ENCODE data around the gene SPX. TPM values are rescaled to one million over a fixed set of nuclear protein-coding genes. Genes with fewer than 3 reads are reported as not detected.

The SPX gene
- polyA plus RNA-seq, 1 of the 3 experiments (the other 2 are of a cell fraction) = not detected

Other genes starting within 250 kb of the SPX start
- under 0.01 TPM in 1 of 2 replicates, not detected in the other for gene SLCO1A2, start 191.4 kb upstream of the SPX start, polyA plus RNA-seq (2012; rRNA removed)
- 0.42 TPM in 1 of 2 replicates, not detected in the other for gene IAPP, start 153.4 kb upstream of the SPX start, polyA plus RNA-seq (2012; rRNA removed)
- gene PYROXD1, start 88.6 kb upstream of the SPX start, polyA plus RNA-seq (2012; rRNA removed) = 5.0 and 6.9 TPM in 2 replicates
- gene RECQL, start 24.7 kb upstream of the SPX start, polyA plus RNA-seq (2012; rRNA removed) = 14.6 and 17.0 TPM in 2 replicates
- 7.9 and 10.6 TPM in 2 replicates for gene GOLT1B, start 24.5 kb upstream of the SPX start, polyA plus RNA-seq (2012; rRNA removed)
- 0.02 TPM in 1 of 2 replicates, not detected in the other for gene GYS2, start 78.6 kb downstream of the SPX start, polyA plus RNA-seq (2012; rRNA removed)
- 469 and 556 TPM in 2 replicates for gene LDHB, start 131.5 kb downstream of the SPX start, polyA plus RNA-seq (2012; rRNA removed)
- 0.15 and 0.37 TPM in 2 replicates for gene KCNJ8, start 248.4 kb downstream of the SPX start, polyA plus RNA-seq (2012; rRNA removed)

Data from SK-N-SH (cell line).